MM.1S (cell line): Measurements from ENCODE around the gene FMOD.

ENCODE experiments used
- DNase-seq: peaks from one replicate; pipeline ENCODE4 v3.0.0-alpha.2; 2015
- H2AFZ ChIP-seq: fragments of 300-600 bp; sonication (generic); 2 replicates; pipeline ENCODE4 v1.6.0; 2016; ENCODE audit warnings: antibody characterized with exemption, low read length
- H3F3A ChIP-seq: fragments of 300-600 bp; sonication (generic); 2 replicates; pipeline ENCODE4 v1.6.1; 2016; ENCODE audit warnings: mild to moderate bottlenecking, antibody characterized with exemption, low read length, moderate library complexity, mixed read lengths; ENCODE audit not compliant: insufficient read depth
- H3K27ac ChIP-seq: fragments of 300-600 bp; sonication (generic); 2 replicates; pipeline ENCODE4 v1.5.1; 2016; ENCODE audit warnings: mild to moderate bottlenecking, low read length
- H3K27me3 ChIP-seq: fragments of 300-600 bp; sonication (generic); replicated peaks from 2 replicates; pipeline ENCODE4 v1.6.0; 2016; ENCODE audit warnings: low read length; ENCODE audit not compliant: insufficient read depth
- H3K36me3 ChIP-seq: fragments of 300-600 bp; sonication (generic); replicated peaks from 2 replicates; pipeline ENCODE4 v1.6.1; 2016; ENCODE audit warnings: mild to moderate bottlenecking, low read length, mixed read lengths; ENCODE audit not compliant: insufficient read depth
- H3K4me1 ChIP-seq: fragments of 300-600 bp; sonication (generic); 2 replicates; pipeline ENCODE4 v1.6.1; 2016; ENCODE audit warnings: low read length, mixed read lengths
- H3K4me2 ChIP-seq: fragments of 300-600 bp; sonication (generic); 2 replicates; pipeline ENCODE4 v1.6.0; 2016; ENCODE audit warnings: low read depth, low read length
- H3K4me3 ChIP-seq: fragments of 300-600 bp; sonication (generic); 2 replicates; pipeline ENCODE4 v1.5.1; 2016; ENCODE audit warnings: low read length, mixed read lengths
- H3K79me2 ChIP-seq: fragments of 300-600 bp; sonication (generic); 2 replicates; pipeline ENCODE4 v1.6.1; 2016; ENCODE audit warnings: mixed run types, low read length, mixed read lengths
- H3K9ac ChIP-seq: fragments of 300-600 bp; sonication (generic); 2 replicates; pipeline ENCODE4 v1.6.1; 2016; ENCODE audit warnings: low read length, mixed read lengths
- H3K9me2 ChIP-seq: fragments of 300-600 bp; sonication (generic); replicated peaks from 2 replicates; pipeline ENCODE4 v1.6.1; 2016; ENCODE audit warnings: mild to moderate bottlenecking, low read length, mixed read lengths; ENCODE audit not compliant: insufficient read depth
- H3K9me3 ChIP-seq: fragments of 300-600 bp; sonication (generic); replicated peaks from 2 replicates; pipeline ENCODE4 v1.6.1; 2016; ENCODE audit warnings: mild to moderate bottlenecking, low read length, mixed read lengths; ENCODE audit not compliant: insufficient read depth
- H4K20me1 ChIP-seq: fragments of 300-600 bp; sonication (generic); 2 replicates; pipeline ENCODE4 v1.6.1; 2016; ENCODE audit warnings: mild to moderate bottlenecking, low read length, moderate library complexity, mixed read lengths; ENCODE audit not compliant: insufficient read depth
- CTCF ChIP-seq: fragments of 300-600 bp; sonication (generic); IDR thresholded peaks from 2 replicates; pipeline ENCODE4 v1.5.1; 2016; ENCODE audit warnings: antibody characterized with exemption, low read length, mixed read lengths
- EZH2 ChIP-seq: fragments of 300-600 bp; sonication (generic); optimal IDR thresholded peaks from 2 replicates; pipeline ENCODE3; 2017; ENCODE audit warnings: low read depth, mild to moderate bottlenecking, antibody characterized with exemption, low read length, mixed read lengths
- EZH2phosphoT487 ChIP-seq: fragments of 300-600 bp; sonication (generic); IDR thresholded peaks from 2 replicates; pipeline ENCODE4 v1.6.1; 2018; ENCODE audit warnings: antibody characterized with exemption, low read length

Gene FMOD

GRCh38 chr1:203381151-203381751 is 30.3 kb upstream of the FMOD start:
- Histone ChIP-seq H3K4me3 (no peak overlapping the region), H3K36me3 (no peaks in the 10 kb centered on the region)
- DNase-seq, result peak; percentile 67

GRCh38 chr1:203380420-203381150 is 29.7 kb upstream of the FMOD start:
- Histone ChIP-seq H3K4me2 (peak overlapping the region; percentile 39), H3K9ac (no peak overlapping the region), H3F3A (0 out of 2 replicates have a peak, but pooled peaks cover 3% of the 10 kb centered on the region), H3K9me3 (no peaks in the 10 kb centered on the region), H3K36me3 (no peaks in the 10 kb centered on the region), H3K4me1 (peaks cover 15% of the 10 kb centered on the region), H3K79me2 (no peaks in the 10 kb centered on the region), H3K9me2 (no peaks in the 10 kb centered on the region), H2AFZ (no peak overlapping the region), H3K4me3 (no peak overlapping the region), H4K20me1 (no peaks in the 10 kb centered on the region), H3K27ac (no peak overlapping the region), H3K27me3 (no peaks in the 10 kb centered on the region)
- TF ChIP-seq CTCF, result no peak
- no peak for TF ChIP-seq EZH2
- no peak for TF ChIP-seq EZH2phosphoT487
- peak; percentile 35 for DNase-seq

More at GRCh38 chr1:203381151-203381751, 30.3 kb upstream of the FMOD start:
- Histone ChIP-seq H3K27me3 (no peaks in the 10 kb centered on the region), H4K20me1 (no peaks in the 10 kb centered on the region), H3K79me2 (no peaks in the 10 kb centered on the region), H3K4me1 (peaks cover 15% of the 10 kb centered on the region), H3K27ac (no peak overlapping the region), H3F3A (0 out of 2 replicates have a peak, but pooled peaks cover 3% of the 10 kb centered on the region), H2AFZ (no peak overlapping the region), H3K9me2 (no peaks in the 10 kb centered on the region), H3K9me3 (no peaks in the 10 kb centered on the region), H3K4me2 (peak overlapping the region; percentile 39; the same call in 1 of the 2 replicates), H3K9ac (no peak overlapping the region)
- TF ChIP-seq EZH2phosphoT487 (no peak), CTCF (no peak), EZH2 (no peak)

- no peak overlapping the region for H3K4me2 ChIP-seq
- no peak overlapping the region for H3K9ac ChIP-seq
- H2AFZ ChIP-seq, result no peak overlapping the region
Observed at GRCh38 chr1:203379825-203380224, 28.9 kb upstream of the FMOD start.

More at GRCh38 chr1:203379825-203380224, 28.9 kb upstream of the FMOD start:
- Histone ChIP-seq H3K27ac (no peak overlapping the region), H3K36me3 (no peaks in the 10 kb centered on the region), H3K4me3 (no peak overlapping the region), H3K79me2 (no peaks in the 10 kb centered on the region), H3K9me2 (no peaks in the 10 kb centered on the region), H4K20me1 (no peaks in the 10 kb centered on the region), H3K27me3 (no peaks in the 10 kb centered on the region), H3K4me1 (peaks cover 15% of the 10 kb centered on the region), H3F3A (0 out of 2 replicates have a peak, but pooled peaks cover 3% of the 10 kb centered on the region), H3K9me3 (no peaks in the 10 kb centered on the region)
- peak; percentile 3 for DNase-seq
- TF ChIP-seq CTCF (no peak), EZH2 (no peak), EZH2phosphoT487 (no peak)
